ENCODE results near the gene ELOVL5.

GRCh38 chr6:53244399-53244931, 104.3 kb downstream of the ELOVL5 start:
- TF ChIP-seq POLR2AphosphoS5 (IDR thresholded peaks at IDR 0.05; ENCODE audit: low read depth) (no peak), CTCF (IDR thresholded peaks at IDR 0.05; ENCODE audit: insufficient read depth, low read length) (no peak)
